Suprapubic skin (tissue), 3 donors: ENCODE data around the gene GHRH.

Source experiments
- EP300 ChIP-seq: sonication (generic); formaldehyde crosslinking; IDR thresholded peaks from one replicate; pipeline ENCODE4 v1.6.1; 2017; ENCODE audit warnings: antibody characterized with exemption
- POLR2A ChIP-seq, 2 donors: fragments of 450-650 bp; IDR thresholded peaks; one replicate each; pipeline ENCODE4 v1.6.1; 2017; ENCODE audit warnings: antibody characterized with exemption in 2 of 2, mild to moderate bottlenecking in 2 of 2, moderate library complexity in 2 of 2
- TF ChIP-seq, protein P1 (sequence below), 2 donors: fragments of 200-600 bp in 1 of 2; fragments of 450-650 bp in 1 of 2; sonication (generic) in 1 of 2; IDR thresholded peaks; one replicate each; pipeline ENCODE4 v1.5.1; 2016 to 2019; ENCODE audit warnings: antibody characterized with exemption in 2 of 2, mild to moderate bottlenecking in 1 of 2, moderate library complexity in 1 of 2

DNA sequence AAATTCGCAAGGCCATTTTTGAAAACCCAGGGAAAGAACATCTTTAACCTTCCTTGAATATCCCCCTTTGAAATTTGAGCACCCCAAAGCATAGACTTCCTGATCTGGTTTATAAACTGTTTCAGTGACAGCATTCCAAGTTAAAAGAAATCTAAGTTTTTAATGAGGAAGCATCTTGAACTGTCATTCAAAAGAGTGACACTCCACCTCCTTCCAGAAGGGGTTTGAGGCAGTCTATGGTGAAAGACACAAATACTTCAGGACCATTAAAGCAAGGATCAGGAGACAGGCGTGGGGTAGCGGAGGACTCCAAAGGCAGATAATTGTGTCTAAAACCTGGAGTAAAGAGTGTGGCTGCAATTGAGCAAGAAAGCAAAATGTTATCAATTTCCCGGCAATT, 691 bp downstream of the GHRH start:
- TF ChIP-seq, protein P1, sequence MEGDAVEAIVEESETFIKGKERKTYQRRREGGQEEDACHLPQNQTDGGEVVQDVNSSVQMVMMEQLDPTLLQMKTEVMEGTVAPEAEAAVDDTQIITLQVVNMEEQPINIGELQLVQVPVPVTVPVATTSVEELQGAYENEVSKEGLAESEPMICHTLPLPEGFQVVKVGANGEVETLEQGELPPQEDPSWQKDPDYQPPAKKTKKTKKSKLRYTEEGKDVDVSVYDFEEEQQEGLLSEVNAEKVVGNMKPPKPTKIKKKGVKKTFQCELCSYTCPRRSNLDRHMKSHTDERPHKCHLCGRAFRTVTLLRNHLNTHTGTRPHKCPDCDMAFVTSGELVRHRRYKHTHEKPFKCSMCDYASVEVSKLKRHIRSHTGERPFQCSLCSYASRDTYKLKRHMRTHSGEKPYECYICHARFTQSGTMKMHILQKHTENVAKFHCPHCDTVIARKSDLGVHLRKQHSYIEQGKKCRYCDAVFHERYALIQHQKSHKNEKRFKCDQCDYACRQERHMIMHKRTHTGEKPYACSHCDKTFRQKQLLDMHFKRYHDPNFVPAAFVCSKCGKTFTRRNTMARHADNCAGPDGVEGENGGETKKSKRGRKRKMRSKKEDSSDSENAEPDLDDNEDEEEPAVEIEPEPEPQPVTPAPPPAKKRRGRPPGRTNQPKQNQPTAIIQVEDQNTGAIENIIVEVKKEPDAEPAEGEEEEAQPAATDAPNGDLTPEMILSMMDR (IDR thresholded peaks at IDR 0.05), result no peak
- no peak for TF ChIP-seq POLR2A (IDR thresholded peaks at IDR 0.05)
- TF ChIP-seq EP300, result no peak
